Stimulated activated CD4-positive, alpha-beta T cell treated with anti-CD3 and anti-CD28 coated beads, TNF-alpha, amount 100 ng/mL, for 1 hour (primary cell): ENCODE results near the gene EMC10.

ENCODE experiments used
- DNase-seq, 3 donors: peaks; one replicate each; pipeline ENCODE4 v3.0.0-alpha.2; 2020; ENCODE audit warnings: low read depth in 3 of 3, low spot score in 1 of 3

Gene EMC10

DNA sequence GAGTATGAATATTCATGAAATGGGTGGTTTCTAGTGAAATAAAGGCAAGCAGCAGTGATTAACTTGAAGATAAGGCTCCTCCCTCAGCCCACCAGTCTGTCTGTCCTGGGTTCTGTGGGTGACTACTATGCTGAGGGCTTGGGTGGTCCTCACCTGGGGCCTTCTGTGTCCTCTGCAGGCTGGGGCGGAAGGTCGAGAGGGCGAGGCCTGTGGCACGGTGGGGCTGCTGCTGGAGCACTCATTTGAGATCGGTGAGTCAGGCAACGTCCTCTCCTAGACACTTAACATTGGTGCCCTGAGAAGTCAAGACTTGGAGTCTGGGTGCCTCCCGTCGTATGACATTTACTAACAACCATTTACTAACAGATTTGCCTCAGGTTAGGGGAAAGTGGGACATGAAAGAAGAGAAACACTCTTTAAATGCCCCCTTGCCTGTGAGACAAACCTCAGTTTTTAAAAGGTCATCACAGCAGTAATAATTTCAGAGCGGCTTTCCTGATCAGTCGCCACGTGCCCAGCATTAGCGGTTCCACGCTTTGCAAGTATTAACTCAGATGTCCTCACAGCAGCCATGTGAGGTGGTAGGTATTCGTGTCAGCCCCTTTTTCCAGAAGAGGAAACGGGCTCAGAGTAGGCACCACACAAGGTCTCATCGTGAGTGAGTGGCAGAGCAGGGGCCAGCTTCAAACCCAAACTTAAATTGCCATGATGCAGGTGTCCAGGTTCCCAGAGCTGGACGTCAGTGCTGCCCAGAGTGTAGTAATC is 1.6 kb downstream of the EMC10 start:
- DNase-seq: no peak

DNA sequence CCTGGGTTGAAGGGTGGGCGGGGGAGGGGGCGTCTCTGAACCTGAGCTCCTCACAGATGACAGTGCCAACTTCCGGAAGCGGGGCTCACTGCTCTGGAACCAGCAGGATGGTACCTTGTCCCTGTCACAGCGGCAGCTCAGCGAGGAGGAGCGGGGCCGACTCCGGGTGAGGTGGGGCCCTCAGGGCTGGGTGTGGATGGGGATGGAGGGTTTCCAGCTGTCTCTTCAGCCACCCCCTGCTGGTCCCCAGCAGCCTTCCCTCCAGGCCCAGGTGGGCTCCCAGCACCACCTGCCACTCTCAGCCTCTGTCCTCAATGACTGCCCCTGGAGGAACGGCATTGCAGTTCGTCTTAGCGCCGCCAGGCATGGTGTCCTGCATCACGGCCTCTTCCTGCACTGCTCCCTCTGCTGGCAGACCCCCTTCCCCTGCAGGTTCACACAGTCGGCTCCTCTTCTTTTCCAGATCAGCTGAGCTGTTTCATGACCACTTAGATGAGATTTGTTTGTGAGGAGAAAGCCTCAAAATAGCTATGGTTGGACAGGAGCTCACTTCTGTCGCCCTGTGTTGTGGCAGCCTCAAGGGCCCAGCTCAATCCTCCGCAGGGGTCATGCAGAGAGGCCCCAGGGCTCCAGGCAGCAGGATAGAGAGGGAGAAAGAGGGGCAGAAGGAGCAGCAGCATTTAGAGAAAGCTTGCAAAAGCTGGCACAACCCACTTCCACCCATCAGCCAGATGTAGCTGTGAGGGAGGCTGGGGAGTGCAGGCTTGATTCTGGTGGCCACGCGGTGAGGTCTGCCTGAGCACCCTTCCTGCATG is 2.8 kb downstream of the EMC10 start:
- no peak for DNase-seq

GRCh38 chr19:50479761-50480251 is 3.5 kb downstream of the EMC10 start:
- no peak for DNase-seq

DNA sequence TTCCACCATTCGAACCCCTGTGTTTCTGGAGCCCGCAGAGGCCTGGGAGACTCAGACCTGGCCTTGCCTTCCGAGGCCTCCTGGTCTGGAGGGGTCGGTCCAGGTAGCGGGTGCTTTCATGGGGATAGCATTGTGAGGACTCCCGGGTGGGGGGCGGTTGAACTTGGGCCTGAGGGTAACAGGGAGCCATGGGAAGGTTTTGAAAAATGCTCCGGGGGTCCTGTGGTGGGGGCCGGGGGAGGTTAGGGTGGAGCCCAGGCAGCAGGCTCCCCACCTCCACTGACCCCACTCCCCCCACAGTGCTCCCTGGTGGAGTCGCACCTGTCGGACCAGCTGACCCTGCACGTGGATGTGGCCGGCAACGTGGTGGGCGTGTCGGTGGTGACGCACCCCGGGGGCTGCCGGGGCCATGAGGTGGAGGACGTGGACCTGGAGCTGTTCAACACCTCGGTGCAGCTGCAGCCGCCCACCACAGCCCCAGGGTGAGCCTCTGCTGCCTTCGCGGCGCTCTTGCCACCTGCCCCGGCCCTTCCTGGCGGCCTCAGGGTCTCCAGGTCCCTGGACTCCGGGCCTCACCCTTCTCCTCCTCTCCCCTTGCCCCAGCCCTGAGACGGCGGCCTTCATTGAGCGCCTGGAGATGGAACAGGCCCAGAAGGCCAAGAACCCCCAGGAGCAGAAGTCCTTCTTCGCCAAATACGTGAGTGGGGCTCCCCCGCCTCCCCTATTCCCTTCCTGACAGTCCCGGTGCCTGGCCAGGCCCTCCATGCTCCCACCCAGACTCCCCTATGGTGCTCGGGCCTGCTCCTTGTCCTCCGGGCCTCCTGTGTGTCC is 4.2 kb downstream of the EMC10 start:
- no peak for DNase-seq

- no peak for DNase-seq
These were observed 5.2 kb downstream of the EMC10 start for GRCh38 chr19:50481351-50482149.

GRCh38 chr19:50482271-50482855 is 6.1 kb downstream of the EMC10 start:
- DNase-seq: no peak

- no peak for DNase-seq
These were observed 6.6 kb downstream of the EMC10 start for GRCh38 chr19:50482916-50483315.

GRCh38 chr19:50485284-50485955 is 9.1 kb downstream of the EMC10 start:
- no peak for DNase-seq

GRCh38 chr19:50486823-50487515 is 10.7 kb downstream of the EMC10 start:
- DNase-seq: peak in 1 of 3 donors; percentile 35

DNA sequence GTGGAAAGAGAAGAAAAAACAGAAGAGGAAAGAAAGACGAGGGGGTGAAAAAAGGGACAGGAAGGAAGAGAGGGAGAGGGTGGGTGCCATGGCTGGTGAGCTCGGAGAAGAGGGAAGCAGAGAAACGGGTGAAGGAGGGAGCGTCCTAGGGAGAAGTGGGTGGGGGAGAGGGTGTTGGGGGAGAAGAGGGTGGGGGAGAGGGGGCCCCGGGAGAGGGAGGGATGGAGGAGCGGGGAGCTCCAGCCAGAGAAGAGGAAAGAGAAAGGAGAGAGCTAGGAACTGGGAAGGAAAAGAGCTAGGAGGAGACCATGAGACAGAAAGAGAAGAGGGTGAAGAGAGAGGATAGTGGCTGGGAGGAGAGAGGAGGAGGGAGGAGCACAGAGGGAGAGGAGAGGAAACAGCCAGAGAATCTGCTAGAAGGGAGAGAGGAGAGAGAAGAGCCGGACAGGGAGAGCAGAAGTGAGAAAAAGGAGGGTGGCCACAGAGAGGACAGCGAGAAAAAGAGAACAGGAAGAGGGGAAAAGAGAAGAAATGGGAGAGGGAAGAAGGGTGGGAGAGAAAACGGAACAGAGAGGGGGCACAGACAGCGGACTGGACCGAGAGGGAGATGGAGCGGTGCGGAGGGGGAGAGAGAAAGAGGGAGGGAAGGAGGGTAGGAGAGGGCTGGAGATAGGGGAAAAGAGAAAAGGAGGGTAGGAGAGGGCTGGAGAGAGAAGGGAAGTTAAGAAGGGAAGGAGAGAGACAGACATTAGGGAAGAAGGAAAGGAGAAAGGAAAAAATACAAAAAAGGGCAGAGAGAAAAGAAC is 12.3 kb downstream of the EMC10 start:
- no peak for DNase-seq

DNA sequence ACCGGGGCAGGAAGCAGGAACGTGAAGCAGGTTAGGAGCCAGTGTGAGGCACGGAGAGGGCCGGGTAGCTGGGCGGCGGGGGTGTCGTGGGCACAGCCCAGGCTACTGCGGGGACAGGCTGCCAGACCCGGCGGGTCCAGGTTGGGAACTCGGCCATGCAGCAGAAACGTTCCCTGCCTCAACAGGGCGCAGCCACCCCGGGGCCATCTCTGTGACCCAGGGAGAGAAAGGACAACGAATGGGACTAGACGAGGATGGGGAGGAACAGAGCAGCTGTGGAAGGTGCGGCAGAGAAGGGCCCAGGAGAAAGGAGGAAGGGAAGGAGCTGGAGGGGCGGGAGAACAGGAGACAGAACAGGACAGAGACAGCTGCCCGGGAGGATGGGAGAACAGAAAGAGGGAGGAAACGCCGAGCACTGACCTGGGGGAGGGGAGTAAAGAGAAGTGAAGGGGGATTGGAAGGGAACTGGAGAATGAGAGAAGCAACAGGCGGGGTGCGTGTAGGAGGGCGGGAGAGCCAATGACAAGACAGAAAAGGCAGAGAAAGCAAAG is 13.2 kb downstream of the EMC10 start:
- DNase-seq: no peak

- DNase-seq: no peak
These were observed 14.1 kb downstream of the EMC10 start for GRCh38 chr19:50490411-50490811.

GRCh38 chr19:50490991-50491472 is 14.7 kb downstream of the EMC10 start:
- no peak for DNase-seq

DNA sequence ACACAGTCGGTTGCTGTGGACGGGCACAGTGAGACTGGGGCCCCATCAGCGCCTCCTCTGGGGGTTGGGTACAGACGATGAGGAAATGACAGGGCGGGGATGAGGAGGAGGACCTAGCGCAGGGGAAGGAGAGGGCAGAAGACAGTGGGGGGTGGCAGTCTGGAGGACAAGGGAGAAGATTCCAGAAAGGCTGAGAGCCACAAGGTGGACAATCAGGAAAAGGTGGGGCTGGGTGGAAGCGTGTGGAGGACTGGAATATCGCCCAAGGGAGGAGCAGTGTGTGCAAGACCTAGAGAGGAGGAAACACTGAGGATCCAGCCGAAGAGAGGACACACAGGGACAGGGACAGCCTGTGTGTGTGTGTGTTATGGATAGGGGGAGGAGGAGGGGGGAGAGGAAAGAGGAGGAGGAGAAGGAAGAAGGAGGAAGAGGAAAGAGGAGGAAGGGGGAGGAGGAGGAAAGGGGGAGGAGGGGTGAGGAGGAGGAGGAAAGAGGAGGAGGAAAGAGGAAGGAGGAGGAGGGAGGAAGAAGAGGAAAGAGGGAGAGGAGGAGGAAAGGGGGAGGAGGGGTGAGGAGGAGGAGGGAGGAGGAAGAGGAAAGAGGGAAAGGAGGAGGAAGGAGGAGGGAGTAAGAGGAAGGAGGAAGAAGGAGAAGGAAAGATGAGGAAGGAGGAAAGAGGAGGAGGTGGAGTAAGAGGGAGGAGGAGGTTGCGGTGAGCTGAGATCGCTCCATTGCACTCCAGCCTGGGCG is 16.2 kb downstream of the EMC10 start:
- no peak for DNase-seq

DNA sequence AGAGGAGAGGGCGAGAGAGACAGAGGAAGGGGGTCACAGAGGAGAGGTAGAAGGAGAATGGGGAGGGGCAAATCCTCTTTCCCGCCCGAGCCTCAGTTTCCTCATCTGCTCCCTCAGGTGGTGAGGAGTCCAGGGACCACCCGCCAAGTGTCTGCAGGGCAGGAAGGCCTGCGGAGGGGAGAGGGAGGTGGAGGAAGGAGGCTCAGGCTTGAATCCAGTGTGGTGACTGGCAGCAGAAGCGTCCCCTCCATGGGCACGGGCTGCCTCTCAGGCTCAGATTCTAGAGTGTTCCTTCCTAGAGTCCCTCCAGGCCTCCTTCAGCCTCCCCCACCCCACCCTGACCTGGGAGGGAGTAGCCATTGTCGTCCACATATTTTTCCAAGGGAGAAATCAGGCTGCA is 16.9 kb downstream of the EMC10 start:
- DNase-seq: no peak

DNA sequence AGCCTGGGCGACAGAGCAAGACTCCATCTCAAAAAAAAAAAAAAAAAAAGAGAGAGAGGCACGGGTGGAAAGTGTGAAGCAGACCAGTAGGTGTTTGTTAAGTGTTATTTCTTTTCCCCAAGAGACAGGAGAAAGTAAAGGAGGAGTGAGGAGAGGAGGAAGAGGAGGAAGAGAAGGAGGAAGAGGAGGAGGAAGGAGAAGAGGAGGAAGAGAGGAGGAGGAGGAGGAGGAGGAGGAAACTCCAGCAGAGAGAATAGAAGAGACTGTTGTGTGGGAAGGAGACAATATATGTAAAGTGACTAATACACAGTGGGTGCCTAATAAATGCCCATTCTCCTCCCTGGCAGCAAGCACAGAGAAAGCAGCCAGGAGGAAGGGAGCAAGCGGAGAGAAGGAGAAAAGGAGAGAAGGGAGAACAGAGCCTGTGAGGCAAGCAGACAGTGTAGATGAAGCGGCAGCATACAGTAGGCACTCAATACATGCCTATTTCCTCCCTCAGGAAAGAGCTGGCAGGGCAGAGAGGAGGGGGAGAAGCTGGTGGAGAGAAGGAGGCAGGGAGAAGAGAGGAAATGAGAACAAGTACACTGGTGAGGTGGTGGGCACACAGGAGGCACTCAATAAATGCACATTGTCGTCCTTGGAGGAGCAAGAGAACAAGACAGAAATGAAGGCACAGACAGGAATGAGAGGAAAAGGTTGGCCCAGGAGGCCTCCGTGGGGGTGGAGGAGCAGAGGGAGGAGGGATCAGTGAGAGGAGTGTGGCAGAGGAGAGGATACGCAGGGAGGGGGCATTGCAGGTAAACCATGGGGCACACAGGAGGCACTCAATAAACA is 18.1 kb downstream of the EMC10 start:
- no peak for DNase-seq
